Liver (tissue), 9 donors: ENCODE data around the gene SPTLC2. TPM values are rescaled to one million over a fixed set of nuclear protein-coding genes. Genes with fewer than 3 reads are reported as not detected.

ENCODE experiments used
- DNase-seq: peaks from one replicate; pipeline ENCODE4 v3.0.0-alpha.2; 2017; ENCODE audit warnings: low spot score
- H3K27ac ChIP-seq, 2 donors: one replicate each; pipeline ENCODE4 v1.7.0; 2013; ENCODE audit warnings: inconsistent platforms in 2 of 2, low read length in 2 of 2, control low read depth in 1 of 2, low read depth in 1 of 2, mild to moderate bottlenecking in 1 of 2
- H3K27me3 ChIP-seq, 4 donors: one replicate each; pipeline versions ENCODE4 v1.6.1 to v1.7.0; 2013; ENCODE audit warnings: low read length in 3 of 4, inconsistent platforms in 1 of 4, mild to moderate bottlenecking in 1 of 4, moderate library complexity in 1 of 4; ENCODE audit not compliant: control insufficient read depth in 4 of 4, insufficient read depth in 4 of 4
- H3K36me3 ChIP-seq, 4 donors: one replicate each; pipeline versions ENCODE4 v1.6.1 to v1.7.0; 2013; ENCODE audit warnings: low read length in 3 of 4, mild to moderate bottlenecking in 3 of 4, low read depth in 1 of 4, moderate library complexity in 1 of 4; ENCODE audit not compliant: control insufficient read depth in 4 of 4, insufficient read depth in 3 of 4
- H3K4me1 ChIP-seq, 4 donors: one replicate each; pipeline versions ENCODE4 v1.6.1 to v1.7.0; 2013; ENCODE audit warnings: low read length in 3 of 4, mild to moderate bottlenecking in 3 of 4, moderate library complexity in 1 of 4; ENCODE audit not compliant: control insufficient read depth in 4 of 4, insufficient read depth in 4 of 4
- H3K4me3 ChIP-seq, 3 donors: one replicate each; pipeline versions ENCODE4 v1.6.1 to v1.7.0; 2013; ENCODE audit warnings: low read length in 3 of 3, control low read depth in 1 of 3, low read depth in 1 of 3, mild to moderate bottlenecking in 1 of 3
- H3K9ac ChIP-seq, 2 donors: one replicate each; pipeline ENCODE4 v1.7.0; 2013; ENCODE audit warnings: low read length in 2 of 2, mild to moderate bottlenecking in 2 of 2, moderate library complexity in 2 of 2, control low read depth in 1 of 2, low read depth in 1 of 2
- H3K9me3 ChIP-seq, 4 donors: one replicate each; pipeline versions ENCODE4 v1.6.1 to v1.7.0; 2013; ENCODE audit warnings: low read length in 3 of 4; ENCODE audit not compliant: control insufficient read depth in 4 of 4
- EGR1 ChIP-seq, 2 donors: IDR thresholded peaks; 2 replicates each; pipeline ENCODE4 v1.6.1; 2016 to 2018; ENCODE audit warnings: antibody characterized with exemption in 2 of 2, low read depth in 2 of 2
- FOXA2 ChIP-seq: IDR thresholded peaks from 2 replicates; pipeline ENCODE4 v1.6.1; 2016; ENCODE audit warnings: antibody characterized with exemption
- GABPA ChIP-seq, 2 donors: IDR thresholded peaks in 1 of 2; conservative IDR thresholded peaks in 1 of 2; 2 replicates each; pipeline ENCODE4 v1.6.1; 2016; ENCODE audit warnings: antibody characterized with exemption in 2 of 2, mild to moderate bottlenecking in 1 of 2, moderate library complexity in 1 of 2
- HNF4G ChIP-seq: IDR thresholded peaks from 2 replicates; pipeline ENCODE4 v1.6.1; 2016; ENCODE audit warnings: antibody characterized with exemption
- JUND ChIP-seq, 2 donors: IDR thresholded peaks; 2 replicates each; pipeline ENCODE4 v1.6.1; 2016; ENCODE audit warnings: antibody characterized with exemption in 2 of 2
- NR2F2 ChIP-seq: IDR thresholded peaks from 2 replicates; pipeline ENCODE4 v1.6.1; 2016; ENCODE audit warnings: antibody characterized with exemption
- RAD21 ChIP-seq, 2 donors: IDR thresholded peaks; 2 replicates each; pipeline ENCODE4 v1.6.1; 2016; ENCODE audit warnings: antibody characterized with exemption in 2 of 2, mild to moderate bottlenecking in 2 of 2
- REST ChIP-seq: IDR thresholded peaks from 2 replicates; pipeline ENCODE4 v1.6.1; 2016; ENCODE audit warnings: antibody characterized with exemption, mild to moderate bottlenecking
- RXRA ChIP-seq, 2 donors: IDR thresholded peaks; 2 replicates each; pipeline ENCODE4 v1.6.1; 2017 to 2018; ENCODE audit warnings: antibody characterized with exemption in 2 of 2, mild to moderate bottlenecking in 1 of 2
- SP1 ChIP-seq: IDR thresholded peaks from 2 replicates; pipeline ENCODE4 v1.6.1; 2018; ENCODE audit warnings: antibody characterized with exemption, mild to moderate bottlenecking
- TAF1 ChIP-seq: conservative IDR thresholded peaks from 2 replicates; pipeline ENCODE4 v1.6.1; 2016; ENCODE audit warnings: antibody characterized with exemption, mild to moderate bottlenecking
- ZBTB33 ChIP-seq: IDR thresholded peaks from 2 replicates; pipeline ENCODE4 v1.6.1; 2016; ENCODE audit warnings: antibody characterized with exemption
- WGBS: extraction: QIAGEN DNeasy Blood & Tissue Kit; methylation state at CpG from one replicate; pipeline ENCODE4 v1.1.7; 2013; 5-methylcytosine and 5-hydroxymethylcytosine counted together
- polyA plus RNA-seq, 2 donors: library from polyadenylated mRNA; stranded (reverse) in 1 of 2; unstranded in 1 of 2; fragments of 200-250 nt in 1 of 2; fragments of >200 nt in 1 of 2; fragmentation: Nextera tagmentation in 1 of 2; extraction: Ambion mirVana in 1 of 2; gene quantifications; one replicate each; pipeline versions ENCODE4 v1.2.1 to v1.2.3, GENCODE V29; 2013 to 2015
- total RNA-seq, 2 donors: library from RNA; depleted of rRNA; stranded (reverse); fragments of >200 nt; gene quantifications; one replicate each; pipeline ENCODE4 v1.2.3, GENCODE V29; 2014
- TF ChIP-seq, protein P1 (sequence below): IDR thresholded peaks from 2 replicates; pipeline ENCODE4 v1.6.1; 2016; ENCODE audit warnings: antibody characterized with exemption
- TF ChIP-seq, protein P2 (sequence below): IDR thresholded peaks from 2 replicates; pipeline ENCODE4 v1.6.1; 2016; ENCODE audit warnings: antibody characterized with exemption
- donor health status: healthy.
- donor health status: healthy.
- donor health status: healthy.
- donor health status: healthy.
- donor health status: healthy.

Gene SPTLC2
- total and polyA plus RNA-seq, 4 donors: 3.9 to 19.2 (median 9.9) TPM

DNA sequence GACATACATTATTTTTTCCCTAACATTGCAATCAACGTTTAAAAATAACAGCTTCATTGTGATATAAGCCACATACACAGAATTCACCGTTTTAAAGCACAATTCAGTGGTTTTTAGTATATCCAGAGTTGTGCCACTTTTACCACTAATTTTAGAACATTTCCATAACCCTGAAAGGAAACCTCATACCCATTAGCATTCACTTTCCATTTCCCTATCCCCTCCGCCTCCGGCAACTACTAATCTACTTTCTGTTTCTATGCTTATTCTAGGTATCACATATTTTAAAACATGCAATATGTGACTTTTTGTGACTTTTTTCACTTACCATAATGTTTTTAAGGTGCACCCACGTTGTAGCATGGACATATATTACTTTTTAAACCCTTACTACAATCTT, 62.2 kb downstream of the SPTLC2 start:
- no peaks in the 10 kb centered on the region for H3K9me3 ChIP-seq
- DNase-seq: no peak
- no peak for TF ChIP-seq NR2F2
- TF ChIP-seq RAD21 (IDR thresholded peaks at IDR 0.05): no peak
- no peak for TF ChIP-seq ZBTB33
- no peak for TF ChIP-seq TAF1
- no peak for TF ChIP-seq JUND (IDR thresholded peaks at IDR 0.05)
- TF ChIP-seq HNF4G: no peak
- TF ChIP-seq SP1: no peak
- no peak for TF ChIP-seq REST
- no peak for TF ChIP-seq EGR1 (IDR thresholded peaks at IDR 0.05; ENCODE audit: low read depth in 2 of 2)
- TF ChIP-seq, protein P1, sequence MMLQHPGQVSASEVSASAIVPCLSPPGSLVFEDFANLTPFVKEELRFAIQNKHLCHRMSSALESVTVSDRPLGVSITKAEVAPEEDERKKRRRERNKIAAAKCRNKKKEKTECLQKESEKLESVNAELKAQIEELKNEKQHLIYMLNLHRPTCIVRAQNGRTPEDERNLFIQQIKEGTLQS: no peak
- TF ChIP-seq, protein P2, sequence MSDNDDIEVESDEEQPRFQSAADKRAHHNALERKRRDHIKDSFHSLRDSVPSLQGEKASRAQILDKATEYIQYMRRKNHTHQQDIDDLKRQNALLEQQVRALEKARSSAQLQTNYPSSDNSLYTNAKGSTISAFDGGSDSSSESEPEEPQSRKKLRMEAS: no peak
- TF ChIP-seq RXRA (IDR thresholded peaks at IDR 0.05): no peak
- no peaks in the 10 kb centered on the region for H3K27me3 ChIP-seq
- WGBS: 73% methylated on average over 5 of the region's 5 CpGs
- no peaks in the 10 kb centered on the region for H3K4me1 ChIP-seq
- peaks cover 2 to 22% (median 7%) of the 10 kb centered on the region in 4 donors for H3K36me3 ChIP-seq
- no peak overlapping the region for H3K9ac ChIP-seq
- H3K27ac ChIP-seq: peak overlapping the region in 1 of 2 donors; percentile 12
- no peak overlapping the region for H3K4me3 ChIP-seq

- H3K4me1 ChIP-seq: no peaks in the 10 kb centered on the region
- 89% methylated on average over 1 of the region's 1 CpG for WGBS
- no peak for DNase-seq
- H3K27me3 ChIP-seq: no peaks in the 10 kb centered on the region
- peaks cover 0 to 18% (median 6%) of the 10 kb centered on the region in 4 donors for H3K36me3 ChIP-seq
- no peak overlapping the region for H3K27ac ChIP-seq
- H3K9ac ChIP-seq: no peak overlapping the region
- TF ChIP-seq SP1 (no peak), FOXA2 (no peak), GABPA (IDR thresholded peaks at IDR 0.05 in 1 of 2, conservative IDR thresholded peaks at IDR 0.05 in 1 of 2) (no peak), EGR1 (IDR thresholded peaks at IDR 0.05; ENCODE audit: low read depth in 2 of 2) (no peak)
- no peaks in the 10 kb centered on the region for H3K9me3 ChIP-seq
- no peak overlapping the region for H3K4me3 ChIP-seq
These were observed 67.0 kb downstream of the SPTLC2 start for GRCh38 chr14:77549451-77549850.
